Astrocyte (in vitro differentiated cells and primary cell): Measurements from ENCODE around the gene NME3. TPM values are rescaled to one million over a fixed set of nuclear protein-coding genes. Genes with fewer than 3 reads are reported as not detected.

ENCODE experiments used
- DNase-seq: peaks from one replicate; pipeline ENCODE4 v3.0.0-alpha.2; 2010; ENCODE audit warnings: low read depth
- FAIRE-seq: peaks from 2 replicates; lab custom pipeline; 2011; peaks lifted over from hg19 to GRCh38; lab: Jason Lieb, UNC
- H2AFZ ChIP-seq: 2 replicates; pipeline ENCODE4 v1.6.0; 2012; ENCODE audit warnings: low read depth, low read length, inconsistent platforms
- H3K27ac ChIP-seq: 2 replicates; pipeline ENCODE4 v1.5.1; 2011; ENCODE audit warnings: low read depth, low read length, inconsistent platforms
- H3K27me3 ChIP-seq: 2 replicates; pipeline ENCODE4 v1.6.0; 2011; ENCODE audit warnings: low read length, inconsistent platforms; ENCODE audit not compliant: insufficient read depth
- H3K36me3 ChIP-seq: 2 replicates; pipeline ENCODE4 v1.5.1; 2011; ENCODE audit warnings: low read length, inconsistent platforms; ENCODE audit not compliant: insufficient read depth
- H3K4me1 ChIP-seq: 2 replicates; pipeline ENCODE4 v1.5.1; 2011; ENCODE audit warnings: low read length, inconsistent platforms; ENCODE audit not compliant: insufficient read depth
- H3K4me2 ChIP-seq: 2 replicates; pipeline ENCODE4 v1.6.0; 2012; ENCODE audit warnings: low read length, inconsistent platforms
- H3K4me3 ChIP-seq: 2 replicates; pipeline ENCODE4 v1.5.1; 2011; ENCODE audit warnings: low read depth, mild to moderate bottlenecking, low read length, inconsistent platforms; ENCODE audit not compliant: insufficient read depth
- H3K79me2 ChIP-seq: 2 replicates; pipeline ENCODE4 v1.6.0; 2012; ENCODE audit warnings: mild to moderate bottlenecking, low read length, inconsistent platforms; ENCODE audit not compliant: insufficient read depth
- H3K9ac ChIP-seq: 2 replicates; pipeline ENCODE4 v1.6.0; 2012; ENCODE audit warnings: mild to moderate bottlenecking, low read length, inconsistent platforms
- H3K9me3 ChIP-seq: 2 replicates; pipeline ENCODE4 v1.5.1; 2012; ENCODE audit warnings: low read depth, mild to moderate bottlenecking, low read length, inconsistent platforms; ENCODE audit not compliant: insufficient read depth
- H4K20me1 ChIP-seq: 2 replicates; pipeline ENCODE4 v1.6.0; 2012; ENCODE audit warnings: low read length, inconsistent platforms; ENCODE audit not compliant: insufficient read depth
- H3K27ac Mint-ChIP-seq: one replicate; pipeline ENCODE4 v1.8.0; 2021; ENCODE audit warnings: mild to moderate bottlenecking, mixed read lengths; ENCODE audit not compliant: unreplicated experiment
- H3K27me3 Mint-ChIP-seq: one replicate; pipeline ENCODE4 v1.8.0; 2021; ENCODE audit warnings: low read depth, mixed read lengths; ENCODE audit not compliant: unreplicated experiment
- H3K36me3 Mint-ChIP-seq: one replicate; pipeline ENCODE4 v1.8.0; 2021; ENCODE audit warnings: low read depth, mixed read lengths; ENCODE audit not compliant: unreplicated experiment
- H3K4me1 Mint-ChIP-seq: one replicate; pipeline ENCODE4 v1.8.0; 2021; ENCODE audit warnings: low read depth, mixed read lengths; ENCODE audit not compliant: unreplicated experiment
- H3K4me3 Mint-ChIP-seq: one replicate; pipeline ENCODE4 v1.8.0; 2021; ENCODE audit warnings: mild to moderate bottlenecking, moderate library complexity, mixed read lengths; ENCODE audit not compliant: unreplicated experiment
- H3K9me3 Mint-ChIP-seq: one replicate; pipeline ENCODE4 v1.8.0; 2021; ENCODE audit warnings: mild to moderate bottlenecking, mixed read lengths; ENCODE audit not compliant: unreplicated experiment
- CTCF ChIP-seq: IDR thresholded peaks from 2 replicates; pipeline ENCODE4 v1.5.1; 2011; ENCODE audit warnings: low read depth, mild to moderate bottlenecking, inconsistent platforms, low read length, moderate library complexity; ENCODE audit not compliant: insufficient read depth
- EZH2 ChIP-seq: IDR thresholded peaks from 2 replicates; pipeline ENCODE4 v1.6.1; 2012; ENCODE audit warnings: mild to moderate bottlenecking, low read length, inconsistent platforms; ENCODE audit not compliant: insufficient read depth
- total RNA-seq: library from RNA; stranded (reverse); gene quantifications from 2 replicates; pipeline ENCODE4 v1.2.1, GENCODE V29; 2021

NME3 gene
- total RNA-seq, 1 donor from 2014 or later: 36.3 TPM

- H3K4me3 Mint-ChIP-seq: no peak within 1 kb of the TSS
- Histone ChIP-seq H3K4me1 (no peaks in the 10 kb centered on the region), H3K4me3 (no peak within 1 kb of the TSS), H3K4me2 (no peak within 1 kb of the TSS), H4K20me1 (no peaks in the 10 kb centered on the region), H2AFZ (no peak within 1 kb of the TSS), H3K9ac (no peak within 1 kb of the TSS), H3K36me3 (no peaks in the 10 kb centered on the region), H3K79me2 (no peaks in the 10 kb centered on the region), H3K9me3 (peaks cover 4% of the 10 kb centered on the region), H3K27me3 (no peaks in the 10 kb centered on the region), H3K27ac (no peak within 1 kb of the TSS)
- no peaks in the 10 kb centered on the region for H3K27me3 Mint-ChIP-seq
- TF ChIP-seq EZH2: no peak
- TF ChIP-seq CTCF: no peak
- H3K9me3 Mint-ChIP-seq: peaks cover 9% of the 10 kb centered on the region
- FAIRE-seq (no peak), DNase-seq (no peak)
- no peak within 1 kb of the TSS for H3K27ac Mint-ChIP-seq
- peaks cover 8% of the 10 kb centered on the region for H3K36me3 Mint-ChIP-seq
- H3K4me1 Mint-ChIP-seq: no peaks in the 10 kb centered on the region
Measured at GRCh38 chr16:1793578-1794220, 22.4 kb upstream of the NME3 start, which contains the start of gene IGFALS. TSS of gene IGFALS (minus strand) at chr16:1793705. CDS start at chr16:1793652, 53 bp downstream.

GRCh38 chr16:1792836-1793577 is 21.7 kb upstream of the NME3 start:
- DNase-seq (no peak), FAIRE-seq (no peak)
- no peak overlapping the region for H3K4me3 Mint-ChIP-seq
- Histone ChIP-seq H3K79me2 (peaks cover 2% of the 10 kb centered on the region), H2AFZ (no peak overlapping the region), H3K4me2 (no peak overlapping the region), H3K9me3 (peaks cover 2% of the 10 kb centered on the region), H4K20me1 (no peaks in the 10 kb centered on the region), H3K27me3 (no peaks in the 10 kb centered on the region), H3K9ac (no peak overlapping the region), H3K4me3 (no peak overlapping the region), H3K27ac (no peak overlapping the region), H3K4me1 (no peaks in the 10 kb centered on the region), H3K36me3 (no peaks in the 10 kb centered on the region)
- no peaks in the 10 kb centered on the region for H3K4me1 Mint-ChIP-seq
- no peaks in the 10 kb centered on the region for H3K27me3 Mint-ChIP-seq
- peaks cover 8% of the 10 kb centered on the region for H3K9me3 Mint-ChIP-seq
- peaks cover 7% of the 10 kb centered on the region for H3K36me3 Mint-ChIP-seq
- H3K27ac Mint-ChIP-seq: no peak overlapping the region
- no peak for TF ChIP-seq EZH2

GRCh38 chr16:1791943-1792812 is 20.8 kb upstream of the NME3 start:
- DNase-seq (no peak), FAIRE-seq (no peak)
- H3K4me3 Mint-ChIP-seq: no peak overlapping the region
- H3K36me3 Mint-ChIP-seq: peaks cover 5% of the 10 kb centered on the region
- Histone ChIP-seq H3K27ac (no peak overlapping the region), H3K36me3 (no peaks in the 10 kb centered on the region), H4K20me1 (peaks cover 6% of the 10 kb centered on the region), H3K9me3 (no peaks in the 10 kb centered on the region), H2AFZ (no peak overlapping the region), H3K27me3 (no peaks in the 10 kb centered on the region), H3K4me3 (no peak overlapping the region), H3K4me2 (no peak overlapping the region), H3K9ac (no peak overlapping the region), H3K4me1 (no peaks in the 10 kb centered on the region), H3K79me2 (peaks cover 11% of the 10 kb centered on the region)
- no peak for TF ChIP-seq EZH2
- no peak for TF ChIP-seq CTCF
- peaks cover 2% of the 10 kb centered on the region for H3K9me3 Mint-ChIP-seq
- no peak overlapping the region for H3K27ac Mint-ChIP-seq
- no peaks in the 10 kb centered on the region for H3K4me1 Mint-ChIP-seq
- H3K27me3 Mint-ChIP-seq: no peaks in the 10 kb centered on the region
